HepG2 (cell line): ENCODE data around the gene CA5B. TPM values are rescaled to one million over a fixed set of nuclear protein-coding genes. Genes with fewer than 3 reads are reported as not detected.

Experiments used
- ATAC-seq: fragments of 200-7000 bp; cut with Tn5 transposase; 3 replicates; pipeline ENCODE4 v1.9.1; 2020; ENCODE audit warnings: mild to moderate bottlenecking, moderate library complexity
- BruUV-seq: library from RNA; stranded (reverse); fragments of 400-500 nt; replicated peaks from 2 replicates; lab custom pipeline; 2021; lab: Mats Ljungman, UMichigan
- CTCF ChIA-PET: fragments of 300-600 bp; formaldehyde crosslinking; extraction: SDS; loops from one replicate; lab custom pipeline; 2021; ENCODE audit warnings: low total read pairs, inconsistent platforms, low intra/inter-chr PET ratio; lab: Yijun Ruan, JAX
- POLR2A ChIA-PET: fragments of 350-600 bp; sonication (Branson Sonifier 250); formaldehyde crosslinking; loops from one replicate; lab custom pipeline; 2020; ENCODE audit warnings: antibody characterized with exemption, inconsistent platforms; lab: Yijun Ruan, JAX
- DNase-seq: peaks from one replicate; pipeline ENCODE4 v3.0.0-alpha.2; 2015; ENCODE audit warnings: low spot score
- FAIRE-seq: peaks from 3 replicates; lab custom pipeline; 2011; peaks lifted over from hg19 to GRCh38; lab: Jason Lieb, UNC
- H2AFZ ChIP-seq: one replicate; pipeline ENCODE4 v1.6.1; 2011; ENCODE audit warnings: low read length, inconsistent platforms
- H3K27ac ChIP-seq: fragments of 300-600 bp; 3 replicates; pipeline ENCODE4 v1.8.0; 2011; ENCODE audit warnings: mixed run types, mild to moderate bottlenecking, mixed read lengths, low read length, inconsistent platforms; ENCODE audit not compliant: insufficient read depth; ENCODE audit errors: extremely low read length
- H3K27me3 ChIP-seq, 2 experiments: fragments of 200-600 bp in 1 of 2; 2 replicates in 1 of 2; 3 replicates in 1 of 2; pipeline versions ENCODE4 v1.6.0 to v1.8.0; 2011; ENCODE audit warnings: low read length in 2 of 2, mild to moderate bottlenecking in 2 of 2, moderate library complexity in 2 of 2, inconsistent platforms in 1 of 2; ENCODE audit not compliant: insufficient read depth in 2 of 2, control insufficient read depth in 1 of 2
- H3K36me3 ChIP-seq, 2 experiments: fragments of 200-600 bp in 1 of 2; replicated peaks in 1 of 2; 2 replicates in 1 of 2; 3 replicates in 1 of 2; pipeline versions ENCODE4 v1.5.1 to v1.8.0; 2011; ENCODE audit warnings: low read length in 2 of 2, inconsistent platforms in 1 of 2; ENCODE audit not compliant: insufficient read depth in 2 of 2, control insufficient read depth in 1 of 2
- H3K4me1 ChIP-seq: 2 replicates; pipeline ENCODE4 v1.5.1; 2012; ENCODE audit warnings: low read length, inconsistent platforms; ENCODE audit not compliant: insufficient read depth
- H3K4me2 ChIP-seq: 2 replicates; pipeline ENCODE4 v1.6.0; 2011; ENCODE audit warnings: low read depth, low read length, inconsistent platforms
- H3K4me3 ChIP-seq, 3 experiments: fragments of 200-600 bp in 1 of 3; sonication (generic), shearing (Covaris generic) in 1 of 3; replicated peaks in 1 of 3; 2 replicates each; pipeline ENCODE4 v1.5.1; 2011 to 2016; ENCODE audit warnings: low read length in 3 of 3, inconsistent platforms in 2 of 3, low read depth in 2 of 3, mild to moderate bottlenecking in 2 of 3, control low read depth in 1 of 3, mixed read lengths in 1 of 3; ENCODE audit not compliant: insufficient read depth in 1 of 3
- H3K79me2 ChIP-seq: one replicate; pipeline ENCODE4 v1.6.1; 2011; ENCODE audit warnings: low read length, inconsistent platforms; ENCODE audit not compliant: insufficient read depth
- H3K9ac ChIP-seq: 2 replicates; pipeline ENCODE4 v1.6.0; 2011; ENCODE audit warnings: mild to moderate bottlenecking, low read depth, low read length, inconsistent platforms; ENCODE audit not compliant: insufficient read depth
- H3K9me3 ChIP-seq: 2 replicates; pipeline ENCODE4 v1.5.1; 2012; ENCODE audit warnings: mild to moderate bottlenecking, low read length
- H4K20me1 ChIP-seq: 2 replicates; pipeline ENCODE4 v1.6.0; 2011; ENCODE audit warnings: inconsistent platforms, mild to moderate bottlenecking, low read length, moderate library complexity; ENCODE audit not compliant: insufficient read depth
- ATF4 ChIP-seq, 2 experiments: fragments of 450-650 bp in 1 of 2; sonication (generic) in 1 of 2; formaldehyde crosslinking; IDR thresholded peaks; 2 replicates each; pipeline versions ENCODE4 v1.5.0 to v1.8.0; 2020 to 2022; ENCODE audit warnings: mild to moderate bottlenecking in 1 of 2, missing genetic modification reagents in 1 of 2
- CSRNP1 ChIP-seq: sonication (generic); formaldehyde crosslinking; IDR thresholded peaks from 2 replicates; pipeline ENCODE4 v1.8.1; 2023; ENCODE audit warnings: mild to moderate bottlenecking, missing genetic modification reagents
- DMTF1 ChIP-seq: sonication (generic); formaldehyde crosslinking; IDR thresholded peaks from 2 replicates; pipeline ENCODE4 v1.4.0; 2020; ENCODE audit warnings: mild to moderate bottlenecking, missing genetic modification reagents
- EED ChIP-seq: sonication (generic); formaldehyde crosslinking; IDR thresholded peaks from 2 replicates; pipeline ENCODE4 v1.5.0; 2020; ENCODE audit warnings: mild to moderate bottlenecking, missing genetic modification reagents
- GFI1 ChIP-seq: sonication (generic); formaldehyde crosslinking; IDR thresholded peaks from 2 replicates; pipeline ENCODE4 v1.5.0; 2020; ENCODE audit warnings: missing genetic modification reagents, mild to moderate bottlenecking, borderline replicate concordance
- HNRNPL ChIP-seq: fragments of 200-400 bp; formaldehyde crosslinking; IDR thresholded peaks from 2 replicates; pipeline ENCODE4 v1.6.1; 2017; ENCODE audit warnings: mild to moderate bottlenecking, low read depth, low read length
- IRF2 ChIP-seq: IDR thresholded peaks from 2 replicates; pipeline ENCODE4 v1.6.1; 2018; ENCODE audit warnings: missing genetic modification reagents, missing compliant biosample characterization
- MBNL3 ChIP-seq: fragments of 250-450 bp; sonication (Bioruptor Pico); conservative IDR thresholded peaks from 2 replicates; pipeline ENCODE4 v1.8.0; 2022; ENCODE audit warnings: mild to moderate bottlenecking, inconsistent platforms
- POLR2A ChIP-seq, 2 experiments: IDR thresholded peaks; 2 replicates each; pipeline ENCODE4 v1.6.1; 2011; ENCODE audit warnings: low read depth in 2 of 2, low read length in 2 of 2, mild to moderate bottlenecking in 1 of 2, moderate library complexity in 1 of 2; ENCODE audit not compliant: insufficient read depth in 1 of 2
- ZNF547 ChIP-seq: sonication (generic); formaldehyde crosslinking; IDR thresholded peaks from 2 replicates; pipeline ENCODE4 v1.5.1; 2020; ENCODE audit warnings: mild to moderate bottlenecking, missing genetic modification reagents
- ZNF687 ChIP-seq: sonication (generic); formaldehyde crosslinking; IDR thresholded peaks from 2 replicates; pipeline ENCODE4 v1.5.1; 2020; ENCODE audit warnings: mild to moderate bottlenecking, missing genetic modification reagents, moderate library complexity
- ZNF761 ChIP-seq: sonication (generic); formaldehyde crosslinking; conservative IDR thresholded peaks from 2 replicates; pipeline ENCODE4 v1.4.0; 2020; ENCODE audit warnings: mild to moderate bottlenecking, missing genetic modification reagents
- ZSCAN21 ChIP-seq: sonication (generic); formaldehyde crosslinking; IDR thresholded peaks from 2 replicates; pipeline ENCODE4 v1.8.0; 2022; ENCODE audit warnings: mild to moderate bottlenecking, missing genetic modification reagents, moderate library complexity, borderline replicate concordance
- WGBS: methylation state at CpG from one replicate; pipeline ENCODE4 v1.1.6; 2017; ENCODE audit warnings: low lambda C conversion rate; 5-methylcytosine and 5-hydroxymethylcytosine counted together
- in situ Hi-C: cut with HindIII; loops from 2 replicates; pipeline ENCODE4 v1.10.0; 2017; ENCODE audit warnings: low pct_unique_long_range_greater_than_20kb; ENCODE audit not compliant: extremely low pct_ligation_motif_present
- intact Hi-C: fragments of 100-400 bp; cut with micrococcal nuclease; formaldehyde crosslinking; loops from one replicate; pipeline ENCODE4 v1.10.0; 2022; ENCODE audit not compliant: unreplicated experiment
- polyA plus RNA-seq, 8 experiments: library from polyadenylated mRNA; depleted of rRNA in 3 of 8; stranded (reverse) in 7 of 8; unstranded in 1 of 8; fragments of >200 nt; fragmentation: Illumina TruSeq in 4 of 8; extraction: Trizol in 4 of 8; gene quantifications; 2 replicates each; pipeline versions ENCODE4 v1.2.1 to v1.2.3, GENCODE V29; 2011 to 2016; ENCODE audit warnings: low read depth in 4 of 8, missing spikeins in 1 of 8, mixed read lengths in 1 of 8; ENCODE audit not compliant: insufficient read depth in 1 of 8
- total RNA-seq, 5 experiments: library from RNA; depleted of rRNA; stranded (reverse); fragments of >200 nt; fragmentation: Illumina TruSeq; extraction: Trizol; gene quantifications; 2 replicates each; pipeline ENCODE4 v1.2.3, GENCODE V29; 2016; ENCODE audit warnings: low read depth in 1 of 5

CA5B gene
- total and polyA plus RNA-seq, 2 of the 13 experiments (the other 11 are each of a cell fraction or from before 2014, with no cell fraction given): 1.7 to 2.2 TPM

- Histone ChIP-seq H3K4me1 (no peaks in the 10 kb centered on the region), H3K9me3 (no peaks in the 10 kb centered on the region), H3K27me3 (no peaks in the 10 kb centered on the region), H3K9ac (no peak overlapping the region), H3K4me3 (no peak overlapping the region), H3K36me3 (peaks cover 2 to 17% of the 10 kb centered on the region in 2 experiments; a peak in 3 of 5 replicates), H3K79me2 (no peaks in the 10 kb centered on the region), H4K20me1 (no peaks in the 10 kb centered on the region), H3K4me2 (no peak overlapping the region), H2AFZ (no peak overlapping the region), H3K27ac (no peak overlapping the region)
- no CpG with 5 or more reads among the region's 1 CpG for WGBS
- intact Hi-C loops: no loop called here
- POLR2A ChIA-PET: no interaction called here
- ATAC-seq: no peak
- in situ Hi-C loops: no loop called here
- no peak for DNase-seq
- CTCF ChIA-PET: no interaction called here
- no peak for FAIRE-seq
- no TSS peak for BruUV-seq
- TF ChIP-seq HNRNPL: no peak
- no peak for TF ChIP-seq CSRNP1 (CRISPR knock-in tag)
- TF ChIP-seq EED (CRISPR knock-in tag): no peak
- no peak for TF ChIP-seq ATF4 (CRISPR knock-in tag; IDR thresholded peaks at IDR 0.05)
- no peak for TF ChIP-seq ZNF547 (CRISPR knock-in tag)
- no peak for TF ChIP-seq GFI1
- no peak for TF ChIP-seq MBNL3 (CRISPR knock-in tag)
- TF ChIP-seq ZSCAN21 (CRISPR knock-in tag): no peak
- no peak for TF ChIP-seq ZNF687 (CRISPR knock-in tag)
- TF ChIP-seq ZNF761 (CRISPR knock-in tag): no peak
- no peak for TF ChIP-seq DMTF1
- no peak for TF ChIP-seq IRF2 (CRISPR knock-in tag)
- no peak for TF ChIP-seq POLR2A (IDR thresholded peaks at IDR 0.05; ENCODE audit: insufficient read depth in 1 of 2, low read depth in 2 of 2, low read length in 2 of 2)
Observed at GRCh38 chrX:15813416-15813815, 75.3 kb downstream of the CA5B start.
